SU-DHL-6 (cell line): ENCODE data around the gene ABHD5.
"Not testable (repeated sequence)": the region's sequence is repeated elsewhere in the genome, so short reads cannot be mapped to it uniquely, and the experiment has no call there.

Source experiments
- H2AFZ ChIP-seq: fragments of 200-600 bp; sonication (generic); 2 replicates; pipeline ENCODE4 v1.6.1; 2014; ENCODE audit warnings: low read depth, mild to moderate bottlenecking, moderate library complexity, mixed read lengths, antibody characterized with exemption, low read length; ENCODE audit not compliant: severe bottlenecking
- H3F3A ChIP-seq: fragments of 200-600 bp; shearing (Covaris generic); 2 replicates; pipeline ENCODE4 v1.6.0; 2016; ENCODE audit warnings: antibody characterized with exemption, mild to moderate bottlenecking; ENCODE audit not compliant: insufficient read depth
- H3K27ac ChIP-seq: fragments of 200-600 bp; sonication (generic); 2 replicates; pipeline ENCODE4 v1.5.1; 2016; ENCODE audit warnings: low read depth, mild to moderate bottlenecking, low read length, moderate library complexity, mixed read lengths
- H3K27me3 ChIP-seq: fragments of 200-600 bp; sonication (generic), shearing (Covaris generic); 2 replicates; pipeline ENCODE4 v1.6.0; 2014; ENCODE audit warnings: mild to moderate bottlenecking, low read length
- H3K36me3 ChIP-seq: fragments of 200-600 bp; sonication (generic); 2 replicates; pipeline ENCODE4 v1.6.1; 2014; ENCODE audit warnings: mild to moderate bottlenecking, low read length, mixed read lengths
- H3K4me2 ChIP-seq: fragments of 300-600, 200-600 bp; shearing (Covaris generic), sonication (generic); 2 replicates; pipeline ENCODE4 v1.6.0; 2014; ENCODE audit warnings: low read length, low read depth, mild to moderate bottlenecking; ENCODE audit not compliant: poor library complexity, severe bottlenecking
- H3K4me3 ChIP-seq: fragments of 200-600 bp; sonication (generic); 2 replicates; pipeline ENCODE4 v1.5.1; 2014; ENCODE audit warnings: antibody characterized with exemption, low read length, mild to moderate bottlenecking, mixed read lengths; ENCODE audit not compliant: insufficient read depth, poor library complexity, severe bottlenecking
- H3K79me2 ChIP-seq: fragments of 200-600 bp; sonication (generic); 2 replicates; pipeline ENCODE4 v1.6.1; 2014; ENCODE audit warnings: mild to moderate bottlenecking, low read length, moderate library complexity; ENCODE audit not compliant: insufficient read depth
- H3K9ac ChIP-seq: fragments of 200-600 bp; sonication (generic); 2 replicates; pipeline ENCODE4 v1.7.0; 2014; ENCODE audit warnings: mild to moderate bottlenecking, low read length
- H3K9me2 ChIP-seq: fragments of 200-600 bp; sonication (generic); replicated peaks from 2 replicates; pipeline ENCODE4 v1.6.1; 2014; ENCODE audit warnings: low read length; ENCODE audit not compliant: insufficient read depth
- H3K9me3 ChIP-seq: fragments of 200-600 bp; sonication (generic); 2 replicates; pipeline ENCODE4 v1.6.1; 2014; ENCODE audit warnings: low read length, mixed read lengths; ENCODE audit not compliant: insufficient read depth
- H4K20me1 ChIP-seq: fragments of 200-600 bp; sonication (generic); 2 replicates; pipeline ENCODE4 v1.6.1; 2014; ENCODE audit warnings: low read depth, mild to moderate bottlenecking, antibody characterized with exemption, low read length, moderate library complexity, mixed read lengths
- EZH2phosphoT487 ChIP-seq: fragments of 200-600 bp; sonication (generic), shearing (Covaris generic); conservative IDR thresholded peaks from 2 replicates; pipeline ENCODE4 v1.6.1; 2018; ENCODE audit warnings: mild to moderate bottlenecking, antibody characterized with exemption, low read length, moderate library complexity, mixed read lengths
- TF ChIP-seq, protein P1 (sequence below): fragments of 200-600 bp; sonication (generic); IDR thresholded peaks from one replicate; pipeline ENCODE4 v1.5.1; 2017; ENCODE audit warnings: antibody characterized with exemption, mild to moderate bottlenecking, low read length, moderate library complexity; ENCODE audit not compliant: insufficient read depth, poor library complexity, severe bottlenecking

ABHD5 gene

DNA sequence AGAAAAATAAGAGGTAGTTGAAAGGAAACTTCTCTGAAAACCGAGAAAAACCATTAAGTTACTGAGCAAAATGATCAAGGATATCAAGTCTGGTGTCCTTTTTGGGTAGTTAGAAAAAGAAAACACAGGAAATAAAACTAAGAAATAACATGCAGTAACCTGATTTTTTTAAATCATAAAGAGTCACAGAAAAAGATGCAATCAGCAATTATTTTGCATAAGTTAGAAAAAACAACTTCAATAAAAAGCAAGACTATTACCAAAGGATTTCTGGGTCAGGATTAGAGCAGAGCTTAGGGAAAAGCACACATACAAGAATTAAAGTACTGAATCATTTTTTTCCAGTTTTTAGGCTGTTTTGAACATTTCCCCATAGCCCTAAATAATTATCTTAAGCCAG, 40.4 kb upstream of the ABHD5 start:
- H3K27me3 ChIP-seq, result 0 out of 2 replicates have a peak, but pooled peaks cover 2% of the 10 kb centered on the region
- H2AFZ ChIP-seq, result no peak overlapping the region
- no peak overlapping the region for H3K4me2 ChIP-seq
- no peaks in the 10 kb centered on the region for H3K9me3 ChIP-seq
- no peaks in the 10 kb centered on the region for H4K20me1 ChIP-seq
- H3K4me3 ChIP-seq, result no peak overlapping the region
- H3K9ac ChIP-seq, result no peak overlapping the region
- no peaks in the 10 kb centered on the region for H3K9me2 ChIP-seq
- no peaks in the 10 kb centered on the region for H3F3A ChIP-seq
- H3K27ac ChIP-seq, result no peak overlapping the region
- H3K79me2 ChIP-seq, result no peaks in the 10 kb centered on the region
- TF ChIP-seq, protein P1, sequence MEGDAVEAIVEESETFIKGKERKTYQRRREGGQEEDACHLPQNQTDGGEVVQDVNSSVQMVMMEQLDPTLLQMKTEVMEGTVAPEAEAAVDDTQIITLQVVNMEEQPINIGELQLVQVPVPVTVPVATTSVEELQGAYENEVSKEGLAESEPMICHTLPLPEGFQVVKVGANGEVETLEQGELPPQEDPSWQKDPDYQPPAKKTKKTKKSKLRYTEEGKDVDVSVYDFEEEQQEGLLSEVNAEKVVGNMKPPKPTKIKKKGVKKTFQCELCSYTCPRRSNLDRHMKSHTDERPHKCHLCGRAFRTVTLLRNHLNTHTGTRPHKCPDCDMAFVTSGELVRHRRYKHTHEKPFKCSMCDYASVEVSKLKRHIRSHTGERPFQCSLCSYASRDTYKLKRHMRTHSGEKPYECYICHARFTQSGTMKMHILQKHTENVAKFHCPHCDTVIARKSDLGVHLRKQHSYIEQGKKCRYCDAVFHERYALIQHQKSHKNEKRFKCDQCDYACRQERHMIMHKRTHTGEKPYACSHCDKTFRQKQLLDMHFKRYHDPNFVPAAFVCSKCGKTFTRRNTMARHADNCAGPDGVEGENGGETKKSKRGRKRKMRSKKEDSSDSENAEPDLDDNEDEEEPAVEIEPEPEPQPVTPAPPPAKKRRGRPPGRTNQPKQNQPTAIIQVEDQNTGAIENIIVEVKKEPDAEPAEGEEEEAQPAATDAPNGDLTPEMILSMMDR, result no peak
- no peak for TF ChIP-seq EZH2phosphoT487
- no peaks in the 10 kb centered on the region for H3K36me3 ChIP-seq

DNA sequence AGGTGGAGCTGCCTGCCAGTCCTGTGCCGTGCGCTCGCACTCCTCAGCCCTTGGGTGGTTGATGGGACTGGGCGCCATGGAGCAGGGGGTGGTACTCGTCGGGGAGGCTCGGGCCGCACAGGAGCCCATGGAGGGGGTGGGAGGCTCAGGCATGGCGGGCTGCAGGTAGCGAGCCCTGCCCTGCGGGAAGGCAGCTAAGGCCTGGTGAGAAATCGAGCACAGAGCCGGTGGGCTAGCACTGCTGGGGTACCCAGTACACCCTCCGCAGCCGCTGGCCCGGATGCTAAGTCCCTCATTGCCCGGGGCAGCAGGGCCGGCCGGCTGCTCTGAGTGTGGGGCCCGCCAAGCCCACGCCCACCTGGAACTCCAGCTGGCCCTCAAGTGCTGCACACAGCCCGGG, 34.3 kb upstream of the ABHD5 start:
- not testable (repeated sequence) for H3K27ac ChIP-seq, H3K79me2 ChIP-seq, H3K9me3 ChIP-seq, H3F3A ChIP-seq, H3K9me2 ChIP-seq, H3K36me3 ChIP-seq, H4K20me1 ChIP-seq, H3K27me3 ChIP-seq, H2AFZ ChIP-seq, H3K9ac ChIP-seq, H3K4me3 ChIP-seq, H3K4me2 ChIP-seq

DNA sequence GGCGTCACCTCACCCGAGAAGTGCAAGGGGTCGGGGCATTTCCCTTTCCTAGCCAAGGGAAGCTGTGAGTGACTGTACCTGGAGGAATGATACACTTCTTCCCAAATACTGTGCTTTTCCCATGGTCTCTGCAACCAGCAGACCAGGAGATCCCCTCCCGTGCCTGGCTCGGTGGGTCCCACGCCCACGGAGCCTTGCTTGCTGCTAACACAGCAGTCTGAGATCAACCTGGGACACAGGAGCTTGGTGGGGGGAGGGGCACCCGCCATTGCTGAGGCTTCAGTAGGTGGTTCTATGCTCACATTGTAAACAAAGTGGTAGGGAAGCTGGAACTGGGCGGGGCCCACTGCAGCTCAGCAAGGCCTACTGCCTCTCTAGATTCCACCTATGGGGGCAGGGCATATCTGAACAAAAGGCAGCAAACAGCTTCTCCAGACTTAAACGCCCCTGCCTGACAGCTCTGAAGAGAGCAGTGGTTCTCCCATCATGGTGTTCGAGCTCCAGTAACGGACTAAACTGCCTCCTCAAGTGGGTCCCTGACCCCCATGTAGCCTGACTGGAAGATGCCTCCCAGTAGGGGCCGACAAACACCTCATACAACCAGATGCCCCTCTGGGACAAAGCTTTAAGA, 31.4 kb upstream of the ABHD5 start:
- TF ChIP-seq, protein P1, result no peak
- TF ChIP-seq EZH2phosphoT487, result no peak
- Histone ChIP-seq H3K9ac (no peak overlapping the region), H3K9me3 (no peaks in the 10 kb centered on the region), H4K20me1 (no peaks in the 10 kb centered on the region), H3K27ac (no peak overlapping the region), H3K4me3 (no peak overlapping the region), H2AFZ (no peak overlapping the region), H3K36me3 (no peaks in the 10 kb centered on the region), H3K79me2 (no peaks in the 10 kb centered on the region), H3K27me3 (no peaks in the 10 kb centered on the region), H3F3A (no peaks in the 10 kb centered on the region), H3K4me2 (no peak overlapping the region), H3K9me2 (no peaks in the 10 kb centered on the region)

DNA sequence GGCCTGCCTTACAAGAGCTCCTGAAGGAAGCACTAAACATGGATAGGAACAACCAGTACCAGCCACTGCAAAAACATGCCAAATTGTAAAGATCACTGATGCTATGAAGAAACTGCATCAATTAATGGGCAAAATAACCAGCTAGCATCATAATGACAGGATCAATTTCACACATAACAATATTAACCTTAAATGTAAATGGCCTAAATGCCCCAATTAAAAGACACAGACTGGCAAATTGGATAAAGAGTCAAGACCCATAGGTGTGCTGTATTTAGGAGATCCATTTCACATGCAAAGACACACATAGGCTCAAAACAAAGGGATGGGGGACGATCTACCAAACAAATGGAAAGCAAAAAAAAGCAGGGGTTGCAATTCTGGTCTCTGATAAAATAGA, 29.4 kb upstream of the ABHD5 start:
- not testable (repeated sequence) for H3K36me3 ChIP-seq, H3K79me2 ChIP-seq, H2AFZ ChIP-seq, H3K4me2 ChIP-seq, H3K9me3 ChIP-seq, H3K27ac ChIP-seq, H3K27me3 ChIP-seq, H3K4me3 ChIP-seq, H3F3A ChIP-seq, H4K20me1 ChIP-seq, H3K9me2 ChIP-seq, H3K9ac ChIP-seq

DNA sequence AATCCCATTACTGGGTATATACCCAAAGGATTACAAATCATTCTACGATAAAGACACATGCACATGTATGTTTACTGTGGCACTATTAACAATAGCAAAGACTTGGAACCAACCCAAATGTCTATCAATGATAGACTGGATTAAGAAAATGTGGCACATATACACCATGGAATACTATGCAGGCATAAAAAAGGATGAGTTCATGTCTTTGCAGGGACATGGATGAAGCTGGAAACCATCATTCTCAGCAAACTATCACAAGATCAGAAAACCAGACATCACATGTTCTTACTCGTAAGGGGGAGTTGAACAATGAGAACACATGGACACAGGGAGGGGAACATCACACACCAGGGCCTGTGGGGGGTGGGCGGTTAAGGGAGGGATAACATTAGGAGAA, 25.7 kb upstream of the ABHD5 start:
- not testable (repeated sequence) for H3K4me2 ChIP-seq, H3K36me3 ChIP-seq, H4K20me1 ChIP-seq, H3K9me2 ChIP-seq, H3K4me3 ChIP-seq, H3F3A ChIP-seq, H3K27me3 ChIP-seq, H3K27ac ChIP-seq, H2AFZ ChIP-seq, H3K9ac ChIP-seq, H3K79me2 ChIP-seq, H3K9me3 ChIP-seq
